Lung (tissue), 12 donors: ENCODE results near the gene PRR16. TPM values are rescaled to one million over a fixed set of nuclear protein-coding genes. Genes with fewer than 3 reads are reported as not detected.

Source experiments
- ATAC-seq: fragments of 200-7000 bp; cut with Tn5 transposase; one replicate; pipeline ENCODE4 v1.9.1; 2020; ENCODE audit warnings: moderate number of reproducible peaks; ENCODE audit not compliant: insufficient read depth, low FRiP score
- DNase-seq, 3 donors: peaks; one replicate each; pipeline ENCODE4 v3.0.0-alpha.2; 2013 to 2017
- H3K27ac ChIP-seq, 2 donors: one replicate each; pipeline ENCODE4 v1.5.1; 2013; ENCODE audit warnings: mild to moderate bottlenecking in 2 of 2, moderate library complexity in 2 of 2, control low read depth in 1 of 2, inconsistent platforms in 1 of 2, low read depth in 1 of 2, low read length in 1 of 2
- H3K27me3 ChIP-seq, 3 donors: one replicate each; pipeline ENCODE4 v1.5.1; 2013; ENCODE audit warnings: low read length in 2 of 3; ENCODE audit not compliant: control insufficient read depth in 3 of 3, insufficient read depth in 3 of 3
- H3K36me3 ChIP-seq, 4 donors: one replicate each; pipeline ENCODE4 v1.5.1; 2013; ENCODE audit warnings: low read length in 4 of 4, mild to moderate bottlenecking in 1 of 4, moderate library complexity in 1 of 4; ENCODE audit not compliant: control insufficient read depth in 4 of 4, insufficient read depth in 4 of 4
- H3K4me1 ChIP-seq, 5 donors: one replicate each; pipeline ENCODE4 v1.5.1; 2013; ENCODE audit warnings: low read length in 5 of 5, mild to moderate bottlenecking in 2 of 5, moderate library complexity in 1 of 5; ENCODE audit not compliant: control insufficient read depth in 5 of 5, insufficient read depth in 5 of 5
- H3K4me3 ChIP-seq: one replicate; pipeline ENCODE4 v1.5.1; 2013; ENCODE audit warnings: mild to moderate bottlenecking, control low read depth, moderate library complexity
- H3K9ac ChIP-seq, 2 donors: one replicate each; pipeline ENCODE4 v1.5.1; 2013; ENCODE audit warnings: low read length in 2 of 2, control low read depth in 1 of 2; ENCODE audit not compliant: insufficient read depth in 1 of 2
- H3K9me3 ChIP-seq, 4 donors: one replicate each; pipeline ENCODE4 v1.5.1; 2013; ENCODE audit warnings: low read length in 3 of 4, mild to moderate bottlenecking in 1 of 4, moderate library complexity in 1 of 4; ENCODE audit not compliant: control insufficient read depth in 4 of 4, insufficient read depth in 3 of 4
- WGBS, 2 donors: extraction: QIAGEN DNeasy Blood & Tissue Kit; methylation state at CpG; one replicate each; pipeline ENCODE4 v1.1.7; 2013; 5-methylcytosine and 5-hydroxymethylcytosine counted together
- polyA plus RNA-seq, 2 donors: library from polyadenylated mRNA; stranded (reverse); fragments of 200-250 nt; gene quantifications; one replicate each; pipeline ENCODE4 v1.2.1, GENCODE V29; 2013
- total RNA-seq, 2 donors: library from RNA; depleted of rRNA in 1 of 2; stranded (reverse); fragments of >200 nt in 1 of 2; gene quantifications; one replicate each; pipeline ENCODE4 v1.2.1, GENCODE V29; 2014 to 2021
- TF ChIP-seq, protein P1 (sequence below): IDR thresholded peaks from 2 replicates; pipeline ENCODE4 v1.5.1; 2012; ENCODE audit warnings: mild to moderate bottlenecking; ENCODE audit errors: control extremely low read depth, extremely low read depth
- donor health status: control.
- donor health status: control.
- donor health status: Bipolar disorder and iron deficiency.
- donor health status: healthy.
- donor health status: DM: yes; HTN: yes; CAD: no.

The PRR16 gene
- total and polyA plus RNA-seq, 4 donors = 1.1 to 6.6 (median 5.9) TPM

DNA sequence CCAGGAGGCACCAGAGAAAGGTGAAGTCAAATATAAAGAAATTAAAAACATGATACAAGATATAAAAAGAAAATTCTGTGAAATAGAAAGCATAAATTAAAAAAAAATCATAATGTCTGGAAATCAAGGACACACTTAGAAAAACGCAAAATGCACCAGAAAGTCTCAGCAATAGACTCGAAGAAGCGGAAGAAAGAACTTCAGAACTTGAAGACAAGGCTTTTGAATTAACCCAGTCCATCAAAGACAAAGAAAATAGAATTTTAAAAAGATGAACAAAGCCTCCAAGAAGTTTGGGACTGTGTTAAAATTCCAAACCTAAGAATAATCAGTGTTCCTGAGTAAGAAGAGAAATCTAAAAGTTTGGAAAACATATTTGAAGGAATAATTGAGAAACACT is 168.3 kb downstream of the PRR16 start:
- 90 to 94% methylated on average over 3 of the region's 3 CpGs for WGBS, 2 donors
- DNase-seq (no peak), ATAC-seq (no peak)
- TF ChIP-seq, protein P1, sequence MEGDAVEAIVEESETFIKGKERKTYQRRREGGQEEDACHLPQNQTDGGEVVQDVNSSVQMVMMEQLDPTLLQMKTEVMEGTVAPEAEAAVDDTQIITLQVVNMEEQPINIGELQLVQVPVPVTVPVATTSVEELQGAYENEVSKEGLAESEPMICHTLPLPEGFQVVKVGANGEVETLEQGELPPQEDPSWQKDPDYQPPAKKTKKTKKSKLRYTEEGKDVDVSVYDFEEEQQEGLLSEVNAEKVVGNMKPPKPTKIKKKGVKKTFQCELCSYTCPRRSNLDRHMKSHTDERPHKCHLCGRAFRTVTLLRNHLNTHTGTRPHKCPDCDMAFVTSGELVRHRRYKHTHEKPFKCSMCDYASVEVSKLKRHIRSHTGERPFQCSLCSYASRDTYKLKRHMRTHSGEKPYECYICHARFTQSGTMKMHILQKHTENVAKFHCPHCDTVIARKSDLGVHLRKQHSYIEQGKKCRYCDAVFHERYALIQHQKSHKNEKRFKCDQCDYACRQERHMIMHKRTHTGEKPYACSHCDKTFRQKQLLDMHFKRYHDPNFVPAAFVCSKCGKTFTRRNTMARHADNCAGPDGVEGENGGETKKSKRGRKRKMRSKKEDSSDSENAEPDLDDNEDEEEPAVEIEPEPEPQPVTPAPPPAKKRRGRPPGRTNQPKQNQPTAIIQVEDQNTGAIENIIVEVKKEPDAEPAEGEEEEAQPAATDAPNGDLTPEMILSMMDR = no peak
- H3K4me3 ChIP-seq = no peak overlapping the region
- peaks cover 0 to 6% (median 1%) of the 10 kb centered on the region in 4 donors for H3K36me3 ChIP-seq
- no peak overlapping the region for H3K27ac ChIP-seq
- H3K27me3 ChIP-seq = no peaks in the 10 kb centered on the region
- no peaks in the 10 kb centered on the region for H3K9me3 ChIP-seq
- H3K9ac ChIP-seq = no peak overlapping the region
- H3K4me1 ChIP-seq = no peaks in the 10 kb centered on the region

DNA sequence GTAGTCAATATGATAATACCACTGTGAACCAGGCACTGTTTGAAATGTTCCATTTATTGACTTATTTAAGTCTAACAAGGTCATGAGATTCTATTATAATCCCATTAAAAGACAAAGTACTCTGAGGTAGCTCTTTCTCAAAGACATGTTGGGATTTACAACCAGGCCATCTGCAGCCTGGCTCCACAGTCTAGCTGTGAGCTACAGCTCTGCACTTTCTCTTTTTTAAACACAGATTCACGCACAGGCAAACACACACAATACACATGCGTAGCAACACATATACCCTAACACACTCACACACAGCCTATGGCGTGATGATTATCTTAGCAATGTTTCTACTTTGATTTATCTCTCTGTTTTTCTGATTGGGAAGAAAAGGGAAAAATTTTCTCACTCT is 174.3 kb downstream of the PRR16 start:
- H3K27me3 ChIP-seq = no peaks in the 10 kb centered on the region
- no peaks in the 10 kb centered on the region for H3K4me1 ChIP-seq
- 58 to 64% methylated on average over 3 of the region's 3 CpGs for WGBS, 2 donors
- H3K4me3 ChIP-seq = no peak overlapping the region
- no peaks in the 10 kb centered on the region for H3K36me3 ChIP-seq
- H3K27ac ChIP-seq = no peak overlapping the region
- TF ChIP-seq, protein P1 = no peak
- DNase-seq = no peak
- no peak for ATAC-seq
- H3K9ac ChIP-seq = no peak overlapping the region
- no peaks in the 10 kb centered on the region for H3K9me3 ChIP-seq

DNA sequence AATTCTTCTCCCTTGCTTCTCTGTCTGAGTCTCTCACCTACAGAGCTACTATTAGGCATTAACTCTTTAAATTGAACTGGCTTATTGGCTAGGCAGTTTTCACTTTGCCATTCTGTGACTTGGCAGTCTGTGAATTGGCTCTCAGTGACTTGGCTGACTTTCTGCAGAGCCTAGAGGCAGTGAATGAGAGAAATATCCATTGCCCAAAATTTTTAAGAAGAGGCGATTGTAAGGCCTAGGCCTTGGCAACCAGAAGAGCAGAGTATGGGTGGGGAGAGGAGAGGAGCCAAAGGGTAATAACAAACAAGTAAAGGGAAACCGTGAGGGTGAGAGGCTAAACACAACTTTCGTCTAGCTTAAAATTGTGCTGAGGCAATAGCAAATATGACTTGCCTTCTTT is 176.7 kb downstream of the PRR16 start:
- no peak overlapping the region for H3K4me3 ChIP-seq

DNA sequence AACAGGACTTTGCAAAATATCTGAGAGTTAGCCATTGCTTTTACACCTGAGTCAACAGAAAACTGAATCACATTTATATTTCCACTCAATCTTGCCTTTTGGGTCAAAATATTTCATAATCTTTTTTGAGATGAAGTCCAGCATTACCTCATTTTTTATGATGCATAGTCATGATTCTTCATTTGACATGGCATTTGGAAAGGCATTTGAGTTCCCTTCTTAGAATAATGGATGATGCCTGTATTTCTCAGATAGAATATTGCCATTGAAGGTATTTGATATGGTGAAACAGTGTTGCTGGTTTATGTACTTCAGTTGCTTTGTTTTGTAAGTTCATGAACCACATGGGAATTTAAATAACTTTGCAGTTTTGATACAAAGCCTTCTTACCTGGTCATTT is 180.4 kb downstream of the PRR16 start:
- Histone ChIP-seq H3K9ac (no peak overlapping the region), H3K4me1 (no peaks in the 10 kb centered on the region), H3K9me3 (no peaks in the 10 kb centered on the region), H3K4me3 (no peak overlapping the region), H3K36me3 (no peaks in the 10 kb centered on the region), H3K27ac (no peak overlapping the region), H3K27me3 (no peaks in the 10 kb centered on the region)
- DNase-seq = no peak
- ATAC-seq = no peak
- TF ChIP-seq, protein P1 = no peak

More for the DNA sequence above, 176.7 kb downstream of the PRR16 start:
- TF ChIP-seq, protein P1 = no peak
- ATAC-seq = no peak
- no peaks in the 10 kb centered on the region for H3K4me1 ChIP-seq
- no peaks in the 10 kb centered on the region for H3K36me3 ChIP-seq
- DNase-seq = no peak
- H3K27me3 ChIP-seq = no peaks in the 10 kb centered on the region
- H3K9ac ChIP-seq = no peak overlapping the region
- 76 to 87% methylated on average over 3 of the region's 3 CpGs for WGBS, 2 donors
- H3K27ac ChIP-seq = no peak overlapping the region
- no peaks in the 10 kb centered on the region for H3K9me3 ChIP-seq
